Thoracic aorta (tissue), 2 donors: Measurements from ENCODE around the gene MYOG. TPM values are rescaled to one million over a fixed set of nuclear protein-coding genes. Genes with fewer than 3 reads are reported as not detected.

ENCODE experiments used
- ATAC-seq: fragments of 150-250 bp; one replicate; pipeline ENCODE4 v1.8.0; 2017; ENCODE audit warnings: low read depth; ENCODE audit not compliant: insufficient number of reproducible peaks, low FRiP score
- DNase-seq: peaks from one replicate; pipeline ENCODE4 v3.0.0-alpha.2; 2020; ENCODE audit warnings: low spot score
- H3K27ac ChIP-seq, 2 donors: fragments of 200-600 bp; sonication (generic); 1 replicate in 1 of 2; 2 replicates in 1 of 2; pipeline ENCODE4 v1.5.1; 2016; ENCODE audit warnings: mild to moderate bottlenecking in 2 of 2, moderate library complexity in 2 of 2
- H3K27me3 ChIP-seq: fragments of 200-600 bp; sonication (generic); replicated peaks from 2 replicates; pipeline ENCODE4 v1.6.0; 2016; ENCODE audit warnings: mild to moderate bottlenecking; ENCODE audit not compliant: insufficient read depth
- H3K36me3 ChIP-seq: fragments of 200-600 bp; sonication (generic); one replicate; pipeline ENCODE4 v1.5.1; 2016
- H3K4me1 ChIP-seq, 2 donors: fragments of 200-600 bp; sonication (generic); 1 replicate in 1 of 2; 2 replicates in 1 of 2; pipeline versions ENCODE4 v1.5.1 to v1.6.0; 2016; ENCODE audit warnings: low read depth in 2 of 2, mild to moderate bottlenecking in 1 of 2; ENCODE audit not compliant: control insufficient read depth in 1 of 2
- H3K4me3 ChIP-seq: fragments of 200-600 bp; sonication (generic); 2 replicates; pipeline ENCODE4 v1.5.1; 2016; ENCODE audit warnings: mild to moderate bottlenecking
- H3K9me3 ChIP-seq: fragments of 200-600 bp; sonication (generic); 2 replicates; pipeline ENCODE4 v1.5.1; 2016
- CTCF ChIP-seq: fragments of 200-600 bp; sonication (generic); IDR thresholded peaks from one replicate; pipeline ENCODE4 v1.5.1; 2019; ENCODE audit warnings: antibody characterized with exemption
- total RNA-seq, 2 donors: library from RNA; depleted of rRNA; stranded (reverse); fragments of >200 nt; gene quantifications; one replicate each; pipeline versions ENCODE4 v1.1.0 to v1.2.3, GENCODE V29; 2016

The MYOG gene
- total RNA-seq, 2 donors from 2014 or later = not detected

DNA sequence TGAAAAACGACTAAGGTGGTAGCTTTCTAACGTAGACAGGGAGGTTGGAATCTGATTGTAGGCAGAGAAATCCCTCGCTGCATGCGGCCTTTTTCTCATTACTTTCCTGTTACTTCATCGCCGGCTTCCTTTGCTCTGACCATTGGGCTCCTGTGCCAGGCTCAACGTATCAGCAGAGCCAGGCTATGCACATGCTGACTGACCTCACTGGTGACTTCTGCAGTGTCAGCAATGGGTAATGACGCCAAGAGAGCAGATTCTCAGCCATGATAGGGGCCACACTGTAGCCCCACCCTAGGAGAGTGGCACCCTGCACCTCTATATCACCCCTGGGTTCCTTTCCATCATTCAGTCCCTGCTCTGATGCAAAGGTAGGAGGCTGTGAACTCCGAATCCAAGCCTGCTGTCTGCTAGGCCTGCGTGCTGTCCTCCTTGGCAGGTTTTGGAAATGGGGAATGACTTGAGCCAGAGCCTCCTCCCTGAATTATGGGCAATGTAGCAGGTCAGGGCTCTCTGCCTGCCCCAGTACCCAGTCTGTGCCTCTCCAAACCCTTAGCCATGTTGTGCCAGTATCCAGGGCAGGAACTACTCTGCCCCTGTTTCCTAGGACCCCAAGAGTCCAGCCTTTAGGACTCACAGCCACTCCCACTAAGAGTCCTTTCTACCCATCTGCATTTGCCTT is 48.2 kb downstream of the MYOG start:
- Histone ChIP-seq H3K27ac (peak overlapping the region; percentile 85 to 95), H3K9me3 (no peaks in the 10 kb centered on the region), H3K4me1 (peaks cover 11 to 33% of the 10 kb centered on the region in 2 donors), H3K27me3 (no peaks in the 10 kb centered on the region), H3K4me3 (peak overlapping the region; percentile 20), H3K36me3 (no peaks in the 10 kb centered on the region)
- TF ChIP-seq CTCF = no peak
- ATAC-seq (no peak), DNase-seq (no peak)

- DNase-seq (no peak), ATAC-seq (no peak)
- H3K4me3 ChIP-seq = no peak overlapping the region
- peaks cover 11 to 33% of the 10 kb centered on the region in 2 donors for H3K4me1 ChIP-seq
- no peak for TF ChIP-seq CTCF
- H3K9me3 ChIP-seq = no peaks in the 10 kb centered on the region
- H3K27me3 ChIP-seq = no peaks in the 10 kb centered on the region
- no peaks in the 10 kb centered on the region for H3K36me3 ChIP-seq
- peak overlapping the region in 1 of 2 donors; percentile 95 for H3K27ac ChIP-seq
Measured at GRCh38 chr1:203036537-203036936, 49.3 kb downstream of the MYOG start.

GRCh38 chr1:203036135-203036534 is 49.7 kb downstream of the MYOG start:
- no peak overlapping the region for H3K4me3 ChIP-seq
- peak overlapping the region in 1 of 2 donors; percentile 95 for H3K27ac ChIP-seq
- H3K4me1 ChIP-seq = peaks cover 11 to 33% of the 10 kb centered on the region in 2 donors
- TF ChIP-seq CTCF = no peak
- H3K9me3 ChIP-seq = no peaks in the 10 kb centered on the region
- ATAC-seq (no peak), DNase-seq (no peak)
- no peaks in the 10 kb centered on the region for H3K27me3 ChIP-seq
- H3K36me3 ChIP-seq = no peaks in the 10 kb centered on the region

DNA sequence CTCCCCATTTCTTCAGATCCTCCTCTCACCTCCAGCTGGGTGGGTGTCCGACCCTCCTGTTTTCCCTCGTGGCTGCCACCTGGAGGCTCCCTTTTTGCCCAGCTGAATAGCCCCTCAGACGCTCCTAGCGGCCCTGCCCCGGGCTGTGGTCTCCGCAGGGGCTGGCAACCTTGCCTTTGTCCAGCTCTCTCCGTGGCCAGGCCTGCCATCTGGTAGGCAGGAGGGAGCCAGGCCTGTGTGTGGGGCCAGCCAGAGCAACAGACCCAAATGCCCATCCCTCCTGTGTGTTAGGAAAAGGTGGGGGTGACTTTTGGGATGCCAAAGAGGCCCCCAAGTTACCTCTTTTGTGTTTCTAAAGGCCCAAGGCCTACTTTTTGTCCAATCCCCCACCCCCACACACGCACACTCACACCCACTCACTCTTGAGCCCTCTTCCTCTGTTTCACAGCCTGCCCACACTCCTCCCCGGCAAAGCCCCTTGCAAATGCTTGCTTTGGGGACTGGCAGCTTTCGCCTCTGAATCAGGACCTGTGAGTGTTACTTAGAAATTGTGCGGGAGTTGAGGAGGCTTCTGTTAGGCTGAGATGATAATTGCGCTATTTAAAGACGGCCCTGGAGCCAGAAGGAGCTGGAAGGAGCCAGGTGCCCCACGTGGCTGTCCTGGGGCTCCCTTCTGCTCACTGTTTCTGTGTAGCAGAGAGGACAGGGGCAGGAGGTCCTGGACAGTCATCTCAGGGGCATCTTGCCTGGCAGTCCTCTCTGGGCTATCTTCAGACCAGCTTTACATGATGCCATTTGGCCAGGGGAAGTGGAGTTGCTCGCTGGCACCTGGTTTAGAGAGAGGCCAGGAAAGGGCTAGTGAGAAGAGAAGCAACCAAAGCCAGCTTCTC is 50.5 kb downstream of the MYOG start:
- no peak overlapping the region for H3K4me3 ChIP-seq
- TF ChIP-seq CTCF = no peak
- no peaks in the 10 kb centered on the region for H3K36me3 ChIP-seq
- DNase-seq (no peak), ATAC-seq (no peak)
- H3K27me3 ChIP-seq = no peaks in the 10 kb centered on the region
- H3K4me1 ChIP-seq = peaks cover 11 to 33% of the 10 kb centered on the region in 2 donors
- no peak overlapping the region for H3K27ac ChIP-seq
- no peaks in the 10 kb centered on the region for H3K9me3 ChIP-seq

DNA sequence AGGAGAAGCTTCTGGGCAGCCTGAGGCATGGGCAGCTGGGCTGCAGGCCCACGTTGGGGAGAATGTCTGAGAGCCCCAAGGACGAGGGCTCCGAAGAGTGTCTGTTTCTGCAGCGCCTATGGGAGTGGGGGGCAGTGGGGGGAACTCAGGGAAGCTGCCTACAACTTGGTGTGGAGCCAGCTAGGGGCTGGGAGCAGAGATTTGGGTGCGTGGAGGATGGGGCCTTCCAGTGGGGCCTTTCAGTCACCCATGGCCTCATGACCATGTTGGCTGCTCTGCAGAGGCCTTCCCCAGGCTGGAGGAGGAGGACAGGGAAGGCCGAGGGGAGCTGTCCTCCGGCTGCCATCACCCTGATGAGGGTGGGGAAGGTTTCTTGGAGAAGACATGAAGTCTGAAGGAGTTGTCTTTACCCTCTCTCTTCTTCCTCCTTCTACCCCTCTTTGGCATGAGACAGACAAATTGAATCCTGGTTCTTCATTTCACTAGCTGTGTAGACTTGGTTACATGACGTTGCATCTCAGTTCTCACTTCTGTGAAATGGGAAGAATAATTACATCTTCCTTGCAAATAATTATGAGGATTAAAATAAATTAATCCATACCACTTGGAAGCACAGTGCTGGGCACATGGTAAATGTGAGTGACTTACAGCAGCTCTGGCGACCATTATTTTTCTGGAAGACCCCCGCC is 51.2 kb downstream of the MYOG start:
- H3K27me3 ChIP-seq = no peaks in the 10 kb centered on the region
- no peaks in the 10 kb centered on the region for H3K9me3 ChIP-seq
- H3K4me3 ChIP-seq = no peak overlapping the region
- no peaks in the 10 kb centered on the region for H3K36me3 ChIP-seq
- TF ChIP-seq CTCF = no peak
- peaks cover 11 to 35% of the 10 kb centered on the region in 2 donors for H3K4me1 ChIP-seq
- ATAC-seq = no peak
- no peak overlapping the region for H3K27ac ChIP-seq
- DNase-seq = no peak
